Gastrocnemius medialis (tissue), 4 donors: ENCODE measurements around the gene SLAMF1. TPM values are rescaled to one million over a fixed set of nuclear protein-coding genes. Genes with fewer than 3 reads are reported as not detected.
"Not testable (repeated sequence)": the region's sequence is repeated elsewhere in the genome, so short reads cannot be mapped to it uniquely, and the experiment has no call there.

Experiments
- ATAC-seq, 2 donors: fragments of 150-250 bp; one replicate each; pipeline ENCODE4 v1.9.1; 2016
- DNase-seq, 2 donors: peaks; one replicate each; pipeline ENCODE4 v3.0.0-alpha.2; 2019
- H3K27ac ChIP-seq, 4 donors: fragments of 200-600 bp; sonication (generic); 1 replicate in 1 of 4; 2 replicates in 3 of 4; pipeline ENCODE4 v1.5.1; 2016 to 2018; ENCODE audit warnings: mild to moderate bottlenecking in 2 of 4, moderate library complexity in 1 of 4
- H3K27me3 ChIP-seq, 3 donors: fragments of 200-600 bp; sonication (generic) in 2 of 3; 1 replicate in 1 of 3; 2 replicates in 2 of 3; pipeline versions ENCODE4 v1.5.1 to v1.6.0; 2016 to 2019; ENCODE audit warnings: mild to moderate bottlenecking in 1 of 3, moderate library complexity in 1 of 3
- H3K36me3 ChIP-seq, 2 donors: fragments of 200-600 bp; sonication (generic) in 1 of 2; one replicate each; pipeline ENCODE4 v1.5.1; 2017 to 2018
- H3K4me1 ChIP-seq, 2 donors: fragments of 200-600 bp; sonication (generic) in 1 of 2; one replicate each; pipeline ENCODE4 v1.5.1; 2016 to 2017; ENCODE audit warnings: mild to moderate bottlenecking in 2 of 2
- H3K4me3 ChIP-seq, 4 donors: fragments of 200-600 bp; sonication (generic) in 3 of 4; 1 replicate in 1 of 4; 2 replicates in 3 of 4; pipeline ENCODE4 v1.5.1; 2016 to 2019; ENCODE audit warnings: mild to moderate bottlenecking in 2 of 4
- H3K9me3 ChIP-seq, 3 donors: fragments of 200-600 bp; sonication (generic) in 2 of 3; 1 replicate in 1 of 3; 2 replicates in 2 of 3; pipeline ENCODE4 v1.5.1; 2016 to 2019
- POLR2A ChIP-seq, 2 donors: fragments of 450-650 bp; IDR thresholded peaks; one replicate each; pipeline ENCODE4 v1.6.1; 2017; ENCODE audit warnings: antibody characterized with exemption in 2 of 2, mild to moderate bottlenecking in 2 of 2, moderate library complexity in 2 of 2
- in situ Hi-C, 4 donors: fragments of 200-750 bp; cut with MboI; loops; one replicate each; pipeline versions ENCODE4 v1.15.0 to v1.8.0; 2017; ENCODE audit warnings: low sequenced_read_pairs in 4 of 4
- intact Hi-C: fragments of 100-400 bp; cut with DNase I; formaldehyde crosslinking; loops from one replicate; pipeline ENCODE4 v1.15.1; 2023; ENCODE audit warnings: low total_unique reads
- total RNA-seq, 4 donors: library from RNA; depleted of rRNA; stranded (reverse); fragments of >200 nt; gene quantifications; one replicate each; pipeline versions ENCODE4 v1.1.0 to v1.2.3, GENCODE V29; 2016
- TF ChIP-seq, protein P1 (sequence below), 5 experiments: fragments of 450-650 bp in 3 of 5; fragments of 200-600 bp in 2 of 5; sonication (generic) in 2 of 5; IDR thresholded peaks in 4 of 5; conservative IDR thresholded peaks in 1 of 5; 1 replicate in 4 of 5; 2 replicates in 1 of 5; pipeline ENCODE4 v1.5.1; 2016 to 2019; ENCODE audit warnings: antibody characterized with exemption in 5 of 5, mild to moderate bottlenecking in 3 of 5, moderate library complexity in 3 of 5

Gene SLAMF1
- total RNA-seq, 4 donors from 2014 or later: not detected

DNA sequence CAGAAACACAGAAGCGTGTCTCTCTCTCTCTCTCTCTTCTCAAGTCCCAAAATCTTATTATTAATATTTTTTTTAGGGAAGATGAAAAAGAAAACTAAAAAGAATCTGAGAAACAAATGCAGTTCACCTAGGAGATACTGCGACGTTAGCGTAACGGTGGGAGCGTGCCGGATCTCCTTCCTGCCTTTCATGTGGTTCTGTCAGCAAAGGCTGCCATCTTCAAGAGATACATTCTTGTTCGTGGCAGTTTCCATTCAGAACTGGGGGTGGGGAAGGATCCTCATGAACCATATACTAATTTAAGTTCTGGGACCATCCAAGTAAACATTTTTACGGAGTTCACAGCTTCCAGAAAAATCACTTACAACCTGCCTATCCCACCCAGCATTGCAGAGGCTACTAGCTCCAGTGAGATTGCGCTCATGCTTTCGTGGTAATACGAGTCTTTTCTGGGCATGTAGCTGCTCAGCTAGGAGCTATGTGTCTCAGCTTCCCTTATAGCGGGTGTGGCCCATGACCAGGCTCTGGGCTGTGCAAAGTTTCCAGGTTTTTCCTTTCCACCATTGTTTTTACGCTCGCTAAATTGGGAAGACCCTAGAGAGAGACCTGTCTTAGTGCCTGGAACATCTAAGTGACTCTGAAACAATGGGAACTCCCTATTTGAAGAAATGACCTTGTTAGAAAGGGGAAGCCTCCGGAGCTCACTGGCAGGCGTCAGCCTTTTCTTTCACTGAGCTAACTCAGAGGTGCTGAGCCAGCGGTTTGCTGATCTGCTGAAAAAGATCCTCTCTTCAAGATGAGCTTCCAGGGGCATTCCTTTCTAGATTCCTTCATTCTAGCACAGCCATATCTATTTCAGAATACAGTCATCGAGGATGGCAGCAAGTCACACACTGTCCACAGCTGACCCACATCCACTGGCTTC lies 17.3 kb downstream of the SLAMF1 start:
- in situ Hi-C loops: no loop called here
- DNase-seq: peak; percentile 11 to 34
- intact Hi-C loops: no loop called here
- ATAC-seq: no peak
- Histone ChIP-seq H3K4me1 (no peaks in the 10 kb centered on the region), H3K9me3 (no peaks in the 10 kb centered on the region), H3K4me3 (no peak overlapping the region), H3K27ac (no peak overlapping the region), H3K36me3 (no peaks in the 10 kb centered on the region), H3K27me3 (no peaks in the 10 kb centered on the region)
- TF ChIP-seq, protein P1, sequence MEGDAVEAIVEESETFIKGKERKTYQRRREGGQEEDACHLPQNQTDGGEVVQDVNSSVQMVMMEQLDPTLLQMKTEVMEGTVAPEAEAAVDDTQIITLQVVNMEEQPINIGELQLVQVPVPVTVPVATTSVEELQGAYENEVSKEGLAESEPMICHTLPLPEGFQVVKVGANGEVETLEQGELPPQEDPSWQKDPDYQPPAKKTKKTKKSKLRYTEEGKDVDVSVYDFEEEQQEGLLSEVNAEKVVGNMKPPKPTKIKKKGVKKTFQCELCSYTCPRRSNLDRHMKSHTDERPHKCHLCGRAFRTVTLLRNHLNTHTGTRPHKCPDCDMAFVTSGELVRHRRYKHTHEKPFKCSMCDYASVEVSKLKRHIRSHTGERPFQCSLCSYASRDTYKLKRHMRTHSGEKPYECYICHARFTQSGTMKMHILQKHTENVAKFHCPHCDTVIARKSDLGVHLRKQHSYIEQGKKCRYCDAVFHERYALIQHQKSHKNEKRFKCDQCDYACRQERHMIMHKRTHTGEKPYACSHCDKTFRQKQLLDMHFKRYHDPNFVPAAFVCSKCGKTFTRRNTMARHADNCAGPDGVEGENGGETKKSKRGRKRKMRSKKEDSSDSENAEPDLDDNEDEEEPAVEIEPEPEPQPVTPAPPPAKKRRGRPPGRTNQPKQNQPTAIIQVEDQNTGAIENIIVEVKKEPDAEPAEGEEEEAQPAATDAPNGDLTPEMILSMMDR (IDR thresholded peaks at IDR 0.05 in 4 of 5, conservative IDR thresholded peaks at IDR 0.05 in 1 of 5): no peak
- no peak for TF ChIP-seq POLR2A (IDR thresholded peaks at IDR 0.05)

DNA sequence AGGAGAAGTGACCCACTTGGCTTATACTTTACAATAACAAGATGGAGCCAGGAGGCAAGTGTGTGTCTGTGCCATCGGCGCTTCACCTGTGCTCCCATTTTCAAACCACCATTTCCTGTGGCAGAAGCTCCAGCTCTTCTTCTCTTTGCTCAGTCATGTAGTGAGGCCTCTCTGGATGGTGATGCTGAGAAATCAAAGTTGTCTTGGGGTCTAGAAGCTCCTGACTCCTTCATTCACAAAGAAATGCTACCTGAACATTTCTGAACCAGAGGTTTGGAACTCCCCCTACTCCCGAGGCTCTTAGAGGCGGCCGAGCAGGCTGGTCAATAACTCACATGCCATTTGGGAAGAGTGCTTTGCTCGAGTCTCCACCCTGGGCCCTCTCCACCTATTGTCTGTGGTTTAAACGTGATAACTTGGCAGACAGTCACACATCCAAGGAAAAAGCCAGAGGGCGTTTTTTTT lies 18.0 kb downstream of the SLAMF1 start:
- no peaks in the 10 kb centered on the region for H3K9me3 ChIP-seq
- in situ Hi-C loops (no loop called here), intact Hi-C loops (no loop called here)
- H3K4me3 ChIP-seq: no peak overlapping the region
- H3K36me3 ChIP-seq: no peaks in the 10 kb centered on the region
- DNase-seq (no peak), ATAC-seq (no peak)
- no peaks in the 10 kb centered on the region for H3K27me3 ChIP-seq
- H3K27ac ChIP-seq: no peak overlapping the region
- TF ChIP-seq, protein P1 (IDR thresholded peaks at IDR 0.05 in 4 of 5, conservative IDR thresholded peaks at IDR 0.05 in 1 of 5): no peak
- TF ChIP-seq POLR2A (IDR thresholded peaks at IDR 0.05): no peak
- H3K4me1 ChIP-seq: no peaks in the 10 kb centered on the region

DNA sequence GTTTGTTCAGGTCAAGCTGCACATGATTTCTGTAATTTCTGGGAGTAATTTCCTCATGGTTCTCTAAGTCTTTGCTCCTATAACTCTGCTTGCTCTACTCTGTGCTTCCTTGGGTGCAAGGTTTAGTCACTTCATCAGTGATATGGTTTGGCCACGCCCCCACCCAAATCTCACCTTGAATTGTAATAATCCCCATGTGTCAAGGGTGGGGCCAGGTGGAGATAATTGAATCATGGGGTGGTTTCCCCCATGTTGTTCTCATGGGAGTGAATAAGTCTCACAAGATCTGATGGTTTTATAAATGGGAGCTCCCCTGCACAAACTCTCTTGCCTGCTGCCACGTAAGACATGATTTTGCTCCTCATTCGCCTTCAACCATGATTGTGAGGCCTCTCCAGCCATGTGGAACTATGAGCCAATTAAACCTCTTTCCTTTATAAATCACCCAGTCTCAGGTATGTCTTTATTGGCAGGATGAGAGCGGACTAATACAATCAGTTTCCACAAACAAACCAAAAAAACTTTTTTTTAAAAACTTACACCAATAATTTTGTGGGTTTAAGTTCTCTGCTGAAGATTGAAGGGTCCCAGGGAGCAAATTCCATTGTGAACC lies 19.1 kb downstream of the SLAMF1 start:
- H3K4me3 ChIP-seq, intact Hi-C loops, DNase-seq, in situ Hi-C loops, H3K9me3 ChIP-seq, H3K27ac ChIP-seq, H3K27me3 ChIP-seq, ATAC-seq, H3K4me1 ChIP-seq, H3K36me3 ChIP-seq: not testable (repeated sequence)

DNA sequence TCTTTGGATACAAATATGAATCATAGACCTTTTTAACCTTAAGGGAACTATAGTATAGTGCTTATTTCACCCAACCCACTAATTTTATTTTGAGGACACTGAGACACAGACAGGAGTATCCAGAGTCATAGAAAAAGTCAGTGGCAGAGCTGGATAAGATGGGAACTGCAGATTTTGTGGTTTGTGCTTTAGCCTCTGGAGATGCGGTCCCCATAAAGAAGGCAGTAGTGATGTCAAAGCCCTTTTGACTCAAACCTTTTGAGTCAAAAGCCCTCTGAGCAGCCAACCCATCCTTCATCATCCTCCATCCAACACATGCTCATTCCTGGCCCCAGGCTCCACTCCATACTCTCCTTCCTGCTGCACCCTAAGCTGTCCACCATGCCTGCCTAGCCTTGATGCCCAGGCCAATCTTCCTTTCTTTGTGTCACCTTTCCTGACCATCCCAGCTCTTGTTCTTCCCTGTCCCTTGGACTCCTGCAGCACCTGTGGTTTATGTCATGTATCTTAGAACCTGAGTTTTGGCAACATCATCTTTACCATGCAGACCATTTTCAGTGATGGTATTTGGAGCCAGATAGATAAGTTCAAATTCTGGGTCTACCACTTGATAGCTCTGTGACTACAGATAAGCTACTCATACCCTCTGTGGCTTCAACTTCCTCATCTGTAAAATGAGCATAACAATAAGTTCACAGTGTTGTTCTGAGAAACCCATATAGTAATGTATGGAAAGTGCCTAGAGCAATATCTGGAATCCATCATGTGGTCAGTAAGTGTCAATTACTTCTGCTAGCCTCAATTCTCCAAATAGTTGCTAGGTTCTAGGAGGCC lies 20.1 kb downstream of the SLAMF1 start:
- H3K4me3 ChIP-seq: no peak overlapping the region
- no peaks in the 10 kb centered on the region for H3K9me3 ChIP-seq
- in situ Hi-C loops: no loop called here
- no peaks in the 10 kb centered on the region for H3K4me1 ChIP-seq
- TF ChIP-seq, protein P1 (IDR thresholded peaks at IDR 0.05 in 4 of 5, conservative IDR thresholded peaks at IDR 0.05 in 1 of 5): no peak
- TF ChIP-seq POLR2A (IDR thresholded peaks at IDR 0.05): no peak
- no peak for DNase-seq
- H3K36me3 ChIP-seq: no peaks in the 10 kb centered on the region
- H3K27me3 ChIP-seq: no peaks in the 10 kb centered on the region
- H3K27ac ChIP-seq: no peak overlapping the region
- ATAC-seq: no peak
- intact Hi-C loops: no loop called here
